ENCODE results near the gene ACP7.

Gene ACP7

GRCh38 chr19:39074205-39074692 is 9.9 kb upstream of the ACP7 start:
- H3K4me3 ChIP-seq (ENCODE audit: low read length in 2 of 2), result no peak overlapping the region
- H3K9ac ChIP-seq (ENCODE audit: low read depth in 1 of 2, low read length in 2 of 2), result no peak overlapping the region
- no peaks in the 10 kb centered on the region for H3K36me3 ChIP-seq (ENCODE audit: control insufficient read depth in 2 of 2, insufficient read depth in 2 of 2, low read length in 2 of 2)
- no peaks in the 10 kb centered on the region for H3K9me3 ChIP-seq (ENCODE audit: control insufficient read depth in 2 of 2, low read length in 2 of 2)
- no peak overlapping the region for H3K27ac ChIP-seq (ENCODE audit: low read depth in 2 of 2, low read length in 2 of 2)
- no peaks in the 10 kb centered on the region for H3K4me1 ChIP-seq (ENCODE audit: control insufficient read depth in 2 of 2, insufficient read depth in 2 of 2, low read length in 2 of 2)
- peaks cover 0 to 2% of the 10 kb centered on the region in 2 donors for H3K27me3 ChIP-seq (ENCODE audit: control insufficient read depth in 2 of 2, insufficient read depth in 2 of 2, low read length in 2 of 2)

DNA sequence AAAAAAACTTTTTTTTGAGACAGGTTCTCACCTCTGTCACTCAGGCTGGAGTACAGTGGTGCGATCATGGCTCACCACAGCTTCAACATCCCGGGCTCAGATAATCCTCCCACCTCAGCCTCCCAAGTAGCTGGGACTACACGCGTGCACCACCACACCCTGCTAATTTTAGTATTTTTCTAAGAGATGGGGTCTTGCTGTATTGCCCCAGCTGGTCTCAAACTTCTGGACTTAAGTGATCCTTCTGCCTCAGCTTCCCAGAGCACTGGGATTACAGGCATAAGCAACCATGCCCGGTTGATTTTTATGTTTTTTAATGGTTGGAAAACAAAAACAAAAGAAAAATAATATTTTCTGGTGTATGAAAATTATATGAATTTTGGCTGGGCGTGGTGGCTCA is 9.2 kb upstream of the ACP7 start:
- Histone ChIP-seq H3K4me3 (ENCODE audit: low read length in 2 of 2) (no peak overlapping the region), H3K4me1 (ENCODE audit: control insufficient read depth in 2 of 2, insufficient read depth in 2 of 2, low read length in 2 of 2) (no peaks in the 10 kb centered on the region), H3K36me3 (ENCODE audit: control insufficient read depth in 2 of 2, insufficient read depth in 2 of 2, low read length in 2 of 2) (no peaks in the 10 kb centered on the region), H3K9me3 (ENCODE audit: control insufficient read depth in 2 of 2, low read length in 2 of 2) (no peaks in the 10 kb centered on the region), H3K9ac (ENCODE audit: low read depth in 1 of 2, low read length in 2 of 2) (no peak overlapping the region), H3K27me3 (ENCODE audit: control insufficient read depth in 2 of 2, insufficient read depth in 2 of 2, low read length in 2 of 2) (peaks cover 0 to 2% of the 10 kb centered on the region in 2 donors), H3K27ac (ENCODE audit: low read depth in 2 of 2, low read length in 2 of 2) (no peak overlapping the region)

- H3K9ac ChIP-seq (ENCODE audit: low read depth in 1 of 2, low read length in 2 of 2), result no peak overlapping the region
- no peaks in the 10 kb centered on the region for H3K4me1 ChIP-seq (ENCODE audit: control insufficient read depth in 2 of 2, insufficient read depth in 2 of 2, low read length in 2 of 2)
- no peaks in the 10 kb centered on the region for H3K9me3 ChIP-seq (ENCODE audit: control insufficient read depth in 2 of 2, low read length in 2 of 2)
- no peak overlapping the region for H3K4me3 ChIP-seq (ENCODE audit: low read length in 2 of 2)
- H3K27me3 ChIP-seq (ENCODE audit: control insufficient read depth in 2 of 2, insufficient read depth in 2 of 2, low read length in 2 of 2), result peaks cover 2 to 3% of the 10 kb centered on the region in 2 donors
- H3K27ac ChIP-seq (ENCODE audit: low read depth in 2 of 2, low read length in 2 of 2), result no peak overlapping the region
- no peaks in the 10 kb centered on the region for H3K36me3 ChIP-seq (ENCODE audit: control insufficient read depth in 2 of 2, insufficient read depth in 2 of 2, low read length in 2 of 2)
These were observed 6.8 kb upstream of the ACP7 start for GRCh38 chr19:39077323-39077722.

DNA sequence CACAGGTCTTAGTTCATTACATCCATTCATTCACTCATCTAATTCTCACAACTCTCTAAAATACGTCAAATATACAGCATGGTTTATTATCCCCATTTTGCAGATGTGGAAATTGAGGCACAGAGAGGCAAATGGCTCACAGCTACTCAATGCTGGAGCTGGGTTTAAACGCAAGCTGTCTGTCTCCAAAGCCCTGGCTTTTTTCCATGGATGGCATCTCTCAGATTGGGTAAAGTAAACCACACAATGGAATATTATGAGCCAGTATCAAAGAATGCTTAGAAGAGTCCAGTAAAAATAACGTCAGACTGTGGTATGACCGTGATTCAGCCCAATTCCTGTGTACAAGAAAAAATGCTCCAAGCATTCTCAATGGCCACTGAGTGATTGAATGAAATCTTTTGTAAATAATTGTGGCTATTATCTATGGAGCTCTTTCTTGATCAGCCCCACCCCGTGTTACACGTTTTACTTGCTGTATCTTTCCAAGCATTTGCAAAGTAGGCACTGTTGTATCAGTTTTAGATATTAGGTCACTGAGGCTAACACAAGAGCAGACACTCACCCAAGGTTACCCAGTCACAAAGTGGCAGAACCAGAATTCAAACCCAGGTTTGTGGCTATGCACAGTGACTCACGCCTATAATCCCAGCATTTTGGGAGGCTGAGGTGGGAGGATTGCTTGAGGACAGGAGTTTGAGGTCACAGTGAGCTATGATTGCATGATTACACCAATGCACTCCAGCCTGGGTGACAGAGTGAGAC is 5.5 kb upstream of the ACP7 start:
- no peak overlapping the region for H3K4me3 ChIP-seq (ENCODE audit: low read length in 2 of 2)
- H3K27me3 ChIP-seq (ENCODE audit: control insufficient read depth in 2 of 2, insufficient read depth in 2 of 2, low read length in 2 of 2), result peaks cover 8 to 12% of the 10 kb centered on the region in 2 donors
- H3K9me3 ChIP-seq (ENCODE audit: control insufficient read depth in 2 of 2, low read length in 2 of 2), result no peaks in the 10 kb centered on the region
- no peaks in the 10 kb centered on the region for H3K36me3 ChIP-seq (ENCODE audit: control insufficient read depth in 2 of 2, insufficient read depth in 2 of 2, low read length in 2 of 2)
- no peak overlapping the region for H3K27ac ChIP-seq (ENCODE audit: low read depth in 2 of 2, low read length in 2 of 2)
- H3K4me1 ChIP-seq (ENCODE audit: control insufficient read depth in 2 of 2, insufficient read depth in 2 of 2, low read length in 2 of 2), result no peaks in the 10 kb centered on the region
- no peak overlapping the region for H3K9ac ChIP-seq (ENCODE audit: low read depth in 1 of 2, low read length in 2 of 2)

DNA sequence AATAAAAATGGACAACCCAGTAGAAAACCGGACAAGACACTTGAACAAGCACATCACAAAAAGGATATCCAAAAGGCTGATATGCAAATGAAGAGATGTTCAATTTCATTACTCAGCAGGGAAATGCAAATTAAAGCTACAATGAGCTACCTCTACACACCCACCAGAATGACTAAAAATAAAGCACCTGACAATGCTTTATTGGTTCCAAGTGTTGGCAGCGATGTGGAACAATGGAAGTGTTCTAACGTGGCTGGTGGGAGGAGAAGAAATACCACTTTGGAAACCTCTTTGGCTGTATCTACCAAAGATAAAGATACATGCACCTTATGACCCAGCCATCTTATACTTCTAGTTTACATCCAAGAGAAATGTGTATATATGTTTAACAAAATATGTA is 3.7 kb upstream of the ACP7 start:
- no peak overlapping the region for H3K4me3 ChIP-seq (ENCODE audit: low read length in 2 of 2)
- H3K9ac ChIP-seq (ENCODE audit: low read depth in 1 of 2, low read length in 2 of 2), result no peak overlapping the region
- peaks cover 22 to 25% of the 10 kb centered on the region in 2 donors for H3K27me3 ChIP-seq (ENCODE audit: control insufficient read depth in 2 of 2, insufficient read depth in 2 of 2, low read length in 2 of 2)
- H3K9me3 ChIP-seq (ENCODE audit: control insufficient read depth in 2 of 2, low read length in 2 of 2), result no peaks in the 10 kb centered on the region
- no peaks in the 10 kb centered on the region for H3K36me3 ChIP-seq (ENCODE audit: control insufficient read depth in 2 of 2, insufficient read depth in 2 of 2, low read length in 2 of 2)
- H3K27ac ChIP-seq (ENCODE audit: low read depth in 2 of 2, low read length in 2 of 2), result no peak overlapping the region
- H3K4me1 ChIP-seq (ENCODE audit: control insufficient read depth in 2 of 2, insufficient read depth in 2 of 2, low read length in 2 of 2), result no peaks in the 10 kb centered on the region

- Histone ChIP-seq H3K27me3 (ENCODE audit: control insufficient read depth in 2 of 2, insufficient read depth in 2 of 2, low read length in 2 of 2) (peaks cover 29 to 31% of the 10 kb centered on the region in 2 donors), H3K27ac (ENCODE audit: low read depth in 2 of 2, low read length in 2 of 2) (no peak overlapping the region), H3K36me3 (ENCODE audit: control insufficient read depth in 2 of 2, insufficient read depth in 2 of 2, low read length in 2 of 2) (no peaks in the 10 kb centered on the region), H3K4me1 (ENCODE audit: control insufficient read depth in 2 of 2, insufficient read depth in 2 of 2, low read length in 2 of 2) (no peaks in the 10 kb centered on the region), H3K9ac (ENCODE audit: low read depth in 1 of 2, low read length in 2 of 2) (no peak overlapping the region), H3K9me3 (ENCODE audit: control insufficient read depth in 2 of 2, low read length in 2 of 2) (no peaks in the 10 kb centered on the region), H3K4me3 (ENCODE audit: low read length in 2 of 2) (no peak overlapping the region)
These were observed 2.0 kb upstream of the ACP7 start for GRCh38 chr19:39082167-39082566.

DNA sequence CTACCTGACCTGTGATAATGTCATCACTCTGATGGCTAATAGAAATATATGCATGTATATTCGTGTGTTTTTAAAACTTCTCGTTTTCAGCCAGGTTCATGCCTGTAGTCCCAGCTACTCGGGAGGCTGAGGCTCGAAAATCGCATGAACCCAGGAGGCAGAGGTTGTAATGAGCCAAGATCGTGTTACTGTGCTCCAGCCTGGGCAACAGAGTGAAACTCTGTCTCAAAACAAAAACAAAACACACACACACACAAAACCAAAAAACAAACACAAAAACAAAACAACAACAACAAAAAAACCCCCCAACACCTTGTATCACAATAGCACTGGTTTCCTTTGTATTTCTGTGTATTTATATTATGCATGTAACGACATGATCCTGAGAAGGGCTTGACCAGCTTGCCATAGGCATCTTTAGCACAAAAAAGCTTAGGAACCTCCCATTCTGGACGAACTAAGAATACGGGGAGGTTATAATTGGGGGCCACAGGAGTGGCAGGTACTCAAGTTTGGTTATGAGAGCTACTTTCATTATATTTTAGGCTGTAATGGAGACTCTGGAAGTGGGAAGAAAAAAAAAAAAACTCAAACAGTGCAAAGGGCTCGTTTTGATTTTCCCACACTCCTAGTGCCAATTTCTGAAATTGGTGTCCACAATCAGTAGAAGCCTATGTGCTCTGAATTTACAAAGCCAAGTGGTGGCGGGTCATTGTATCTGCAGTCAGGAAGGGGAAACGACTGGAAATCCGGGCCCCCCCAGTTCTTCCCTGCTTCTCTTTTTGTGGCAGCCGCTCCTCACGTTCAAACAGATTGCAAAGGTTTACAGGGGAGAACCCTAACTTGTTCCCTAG is 1.2 kb upstream of the ACP7 start:
- Histone ChIP-seq H3K27me3 (ENCODE audit: control insufficient read depth in 2 of 2, insufficient read depth in 2 of 2, low read length in 2 of 2) (peaks cover 29 to 31% of the 10 kb centered on the region in 2 donors), H3K27ac (ENCODE audit: low read depth in 2 of 2, low read length in 2 of 2) (no peak overlapping the region), H3K4me1 (ENCODE audit: control insufficient read depth in 2 of 2, insufficient read depth in 2 of 2, low read length in 2 of 2) (no peaks in the 10 kb centered on the region), H3K4me3 (ENCODE audit: low read length in 2 of 2) (no peak overlapping the region), H3K9ac (ENCODE audit: low read depth in 1 of 2, low read length in 2 of 2) (no peak overlapping the region), H3K9me3 (ENCODE audit: control insufficient read depth in 2 of 2, low read length in 2 of 2) (no peaks in the 10 kb centered on the region), H3K36me3 (ENCODE audit: control insufficient read depth in 2 of 2, insufficient read depth in 2 of 2, low read length in 2 of 2) (no peaks in the 10 kb centered on the region)

DNA sequence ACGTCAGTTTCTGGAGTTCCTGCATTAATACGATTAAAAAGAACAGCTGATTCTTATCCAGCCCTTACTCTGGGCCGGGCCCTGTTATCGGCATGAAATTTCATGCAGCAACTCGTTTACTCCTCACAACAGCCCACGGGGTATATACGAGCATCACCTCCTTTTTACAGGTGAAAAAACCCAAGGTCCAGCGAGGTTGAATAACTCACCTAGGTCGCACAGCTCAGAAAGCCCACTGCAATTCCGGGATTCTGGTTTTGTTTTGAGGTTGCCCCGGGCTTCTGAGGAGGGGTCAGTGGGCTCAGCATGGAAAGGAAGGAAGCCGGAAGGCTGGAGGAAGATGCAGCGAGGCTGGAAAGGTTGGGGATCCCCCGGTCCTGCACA is 577 bp upstream of the ACP7 start:
- Histone ChIP-seq H3K36me3 (ENCODE audit: control insufficient read depth in 2 of 2, insufficient read depth in 2 of 2, low read length in 2 of 2) (no peaks in the 10 kb centered on the region), H3K9me3 (ENCODE audit: control insufficient read depth in 2 of 2, low read length in 2 of 2) (no peaks in the 10 kb centered on the region), H3K4me1 (ENCODE audit: control insufficient read depth in 2 of 2, insufficient read depth in 2 of 2, low read length in 2 of 2) (no peaks in the 10 kb centered on the region), H3K4me3 (ENCODE audit: low read length in 2 of 2) (no peak overlapping the region), H3K9ac (ENCODE audit: low read depth in 1 of 2, low read length in 2 of 2) (no peak overlapping the region), H3K27ac (ENCODE audit: low read depth in 2 of 2, low read length in 2 of 2) (no peak overlapping the region), H3K27me3 (ENCODE audit: control insufficient read depth in 2 of 2, insufficient read depth in 2 of 2, low read length in 2 of 2) (peaks cover 29% of the 10 kb centered on the region in 2 donors)

DNA sequence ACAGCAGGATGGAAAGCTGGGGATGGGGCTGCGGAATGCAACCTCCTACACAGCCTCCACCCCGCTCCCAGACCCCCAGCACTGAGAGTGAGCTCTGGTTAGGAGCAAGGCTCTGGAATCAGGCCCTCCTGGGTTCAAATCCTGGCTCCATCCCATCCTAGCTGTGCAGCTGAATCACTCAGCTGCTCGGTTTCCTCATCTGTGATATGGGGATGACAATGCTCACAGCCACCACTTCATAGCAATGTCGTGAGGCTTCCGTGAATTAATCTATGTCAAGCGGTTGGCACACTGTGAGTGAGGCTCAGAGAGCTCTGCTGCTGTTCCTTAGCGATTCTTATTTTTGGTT is 538 bp downstream of the ACP7 start:
- H3K27me3 ChIP-seq (ENCODE audit: control insufficient read depth in 2 of 2, insufficient read depth in 2 of 2, low read length in 2 of 2), result peaks cover 29% of the 10 kb centered on the region in 2 donors

DNA sequence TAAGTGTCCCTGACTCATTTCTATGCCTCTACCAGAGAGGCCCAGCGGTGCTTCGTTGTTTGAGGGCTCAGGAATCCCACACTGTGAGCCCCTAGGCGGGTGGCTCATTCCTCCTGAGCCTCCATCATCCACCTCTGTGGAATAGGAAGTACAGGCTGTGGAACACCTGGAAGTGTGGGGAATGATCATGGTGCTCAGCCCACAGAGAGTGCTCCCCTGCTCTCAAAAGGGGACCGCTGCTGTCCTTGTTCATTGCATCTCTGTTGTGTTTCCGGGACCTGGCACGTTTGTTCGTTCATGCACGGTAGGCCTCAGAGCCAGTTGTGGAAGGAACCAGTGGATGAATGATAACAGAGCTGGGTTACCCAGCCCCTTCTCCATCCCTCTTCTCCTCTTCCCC is 1.2 kb downstream of the ACP7 start:
- no peaks in the 10 kb centered on the region for H3K4me1 ChIP-seq (ENCODE audit: control insufficient read depth in 2 of 2, insufficient read depth in 2 of 2, low read length in 2 of 2)
- H3K27me3 ChIP-seq (ENCODE audit: control insufficient read depth in 2 of 2, insufficient read depth in 2 of 2, low read length in 2 of 2), result peaks cover 29% of the 10 kb centered on the region in 2 donors
- H3K4me3 ChIP-seq (ENCODE audit: low read length in 2 of 2), result no peak overlapping the region
- H3K27ac ChIP-seq (ENCODE audit: low read depth in 2 of 2, low read length in 2 of 2), result no peak overlapping the region
- H3K36me3 ChIP-seq (ENCODE audit: control insufficient read depth in 2 of 2, insufficient read depth in 2 of 2, low read length in 2 of 2), result no peaks in the 10 kb centered on the region
- H3K9me3 ChIP-seq (ENCODE audit: control insufficient read depth in 2 of 2, low read length in 2 of 2), result no peaks in the 10 kb centered on the region
- H3K9ac ChIP-seq (ENCODE audit: low read depth in 1 of 2, low read length in 2 of 2), result no peak overlapping the region

More for the DNA sequence above, 538 bp downstream of the ACP7 start:
- Histone ChIP-seq H3K4me3 (ENCODE audit: low read length in 2 of 2) (no peak overlapping the region), H3K9me3 (ENCODE audit: control insufficient read depth in 2 of 2, low read length in 2 of 2) (no peaks in the 10 kb centered on the region), H3K9ac (ENCODE audit: low read depth in 1 of 2, low read length in 2 of 2) (no peak overlapping the region), H3K27ac (ENCODE audit: low read depth in 2 of 2, low read length in 2 of 2) (no peak overlapping the region), H3K4me1 (ENCODE audit: control insufficient read depth in 2 of 2, insufficient read depth in 2 of 2, low read length in 2 of 2) (no peaks in the 10 kb centered on the region), H3K36me3 (ENCODE audit: control insufficient read depth in 2 of 2, insufficient read depth in 2 of 2, low read length in 2 of 2) (no peaks in the 10 kb centered on the region)

Data from mucosa of rectum (tissue), 2 donors.